SK-N-SH (cell line): ENCODE results near the gene PHLDB2.
A peak's percentile ranks its signal among the peaks of the same experiment; 100 is the strongest.

ENCODE experiments used
- CTCF ChIP-seq: fragments of 200-600 bp; sonication (generic); IDR thresholded peaks from 2 replicates; pipeline ENCODE4 v1.6.1; 2017; ENCODE audit warnings: antibody characterized with exemption, mild to moderate bottlenecking, moderate library complexity
- EP300 ChIP-seq, 2 experiments: IDR thresholded peaks; 2 replicates each; pipeline versions ENCODE4 v1.4.0 to v1.6.1; 2012; ENCODE audit warnings: borderline replicate concordance in 1 of 2, low read depth in 1 of 2, low read length in 1 of 2
- GABPA ChIP-seq: IDR thresholded peaks from 2 replicates; pipeline ENCODE4 v1.4.0; 2012; ENCODE audit warnings: low read depth, mild to moderate bottlenecking
- PBX3 ChIP-seq: IDR thresholded peaks from 2 replicates; pipeline ENCODE4; 2012
- TCF12 ChIP-seq: IDR thresholded peaks from 2 replicates; pipeline ENCODE4 v1.4.0; 2012

GRCh38 chr3:111874177-111874820 lies 15.2 kb downstream of the PHLDB2 start:
- TF ChIP-seq CTCF = no peak
- TF ChIP-seq GABPA = no peak
- peak; percentile 61 for TF ChIP-seq TCF12
- TF ChIP-seq EP300 (IDR thresholded peaks at IDR 0.05; ENCODE audit: borderline replicate concordance in 1 of 2, low read depth in 1 of 2, low read length in 1 of 2) = peak in 1 of 2 experiments; percentile 55; a peak in 1 of 4 replicates
- TF ChIP-seq PBX3 = peak; percentile 69
